Ishikawa (cell line): ENCODE data around the gene SLC12A7.
A peak's percentile ranks its signal among the peaks of the same experiment; 100 is the strongest.

Source experiments
- CEBPB ChIP-seq: IDR thresholded peaks from 2 replicates; pipeline ENCODE4 v1.6.1; 2012
- CREB1 ChIP-seq: IDR thresholded peaks from 2 replicates; pipeline ENCODE4 v1.6.1; 2012; ENCODE audit warnings: low read depth
- EGR1 ChIP-seq: IDR thresholded peaks from 2 replicates; pipeline ENCODE4 v1.6.1; 2012
- EP300 ChIP-seq: IDR thresholded peaks from 2 replicates; pipeline ENCODE4 v1.6.1; 2012; ENCODE audit warnings: borderline replicate concordance
- FOXM1 ChIP-seq: IDR thresholded peaks from 2 replicates; pipeline ENCODE4 v1.6.1; 2012; ENCODE audit warnings: low read depth, borderline replicate concordance
- NFIC ChIP-seq: IDR thresholded peaks from 2 replicates; pipeline ENCODE4 v1.6.1; 2012
- RAD21 ChIP-seq: IDR thresholded peaks from 2 replicates; pipeline ENCODE4 v1.6.1; 2012; ENCODE audit warnings: low read depth
- TAF1 ChIP-seq: IDR thresholded peaks from 2 replicates; pipeline ENCODE4 v1.6.1; 2012; ENCODE audit warnings: low read depth, mild to moderate bottlenecking
- TCF12 ChIP-seq: IDR thresholded peaks from 2 replicates; pipeline ENCODE4 v1.6.1; 2012; ENCODE audit warnings: low read depth
- TEAD4 ChIP-seq: IDR thresholded peaks from 2 replicates; pipeline ENCODE4 v1.6.1; 2012
- YY1 ChIP-seq: IDR thresholded peaks from 2 replicates; pipeline ENCODE4 v1.6.1; 2012; ENCODE audit warnings: low read depth
- ZBTB7A ChIP-seq: IDR thresholded peaks from 2 replicates; pipeline ENCODE4 v1.6.1; 2012; ENCODE audit warnings: low read depth
- TF ChIP-seq, protein P1 (sequence below): IDR thresholded peaks from 2 replicates; pipeline ENCODE4 v1.6.1; 2012; ENCODE audit warnings: low read depth, mild to moderate bottlenecking
- TF ChIP-seq, protein P2 (sequence below): IDR thresholded peaks from 2 replicates; pipeline ENCODE4 v1.6.1; 2012
- TF ChIP-seq, protein P3 (sequence below): IDR thresholded peaks from 2 replicates; pipeline ENCODE4 v1.6.1; 2012

The SLC12A7 gene

DNA sequence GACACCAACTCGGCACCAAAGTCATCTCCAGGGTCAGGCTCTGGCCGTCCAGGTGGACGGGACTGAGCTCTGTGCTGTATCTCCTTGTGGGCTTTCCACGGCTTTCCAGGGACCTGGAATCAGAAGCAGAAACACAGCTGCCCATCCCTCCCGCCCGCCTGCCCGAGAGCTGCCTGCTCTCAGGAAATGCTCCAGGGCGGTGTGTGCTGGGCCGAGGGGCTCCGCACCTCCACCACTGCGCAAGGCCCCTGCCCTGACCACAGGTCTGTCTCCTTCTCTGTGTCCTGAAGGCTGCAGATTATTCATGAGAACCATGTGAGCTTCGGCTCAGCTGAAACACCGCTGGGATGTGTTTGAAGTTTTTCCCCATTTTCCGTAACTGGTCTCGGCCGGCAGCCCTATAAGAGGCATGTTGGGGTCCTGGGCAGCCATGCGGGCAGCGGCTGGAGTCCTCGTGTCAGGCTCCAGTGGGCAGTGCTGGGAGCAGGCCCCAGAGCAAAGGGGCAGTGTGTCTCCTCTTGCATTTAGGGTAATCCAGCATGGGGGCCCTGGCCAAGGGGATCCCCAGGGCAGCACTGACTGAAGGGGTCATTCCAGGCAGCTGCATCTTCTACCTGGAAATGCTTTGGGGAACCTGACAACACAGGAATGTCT lies 80.4 kb downstream of the SLC12A7 start:
- TF ChIP-seq, protein P1, sequence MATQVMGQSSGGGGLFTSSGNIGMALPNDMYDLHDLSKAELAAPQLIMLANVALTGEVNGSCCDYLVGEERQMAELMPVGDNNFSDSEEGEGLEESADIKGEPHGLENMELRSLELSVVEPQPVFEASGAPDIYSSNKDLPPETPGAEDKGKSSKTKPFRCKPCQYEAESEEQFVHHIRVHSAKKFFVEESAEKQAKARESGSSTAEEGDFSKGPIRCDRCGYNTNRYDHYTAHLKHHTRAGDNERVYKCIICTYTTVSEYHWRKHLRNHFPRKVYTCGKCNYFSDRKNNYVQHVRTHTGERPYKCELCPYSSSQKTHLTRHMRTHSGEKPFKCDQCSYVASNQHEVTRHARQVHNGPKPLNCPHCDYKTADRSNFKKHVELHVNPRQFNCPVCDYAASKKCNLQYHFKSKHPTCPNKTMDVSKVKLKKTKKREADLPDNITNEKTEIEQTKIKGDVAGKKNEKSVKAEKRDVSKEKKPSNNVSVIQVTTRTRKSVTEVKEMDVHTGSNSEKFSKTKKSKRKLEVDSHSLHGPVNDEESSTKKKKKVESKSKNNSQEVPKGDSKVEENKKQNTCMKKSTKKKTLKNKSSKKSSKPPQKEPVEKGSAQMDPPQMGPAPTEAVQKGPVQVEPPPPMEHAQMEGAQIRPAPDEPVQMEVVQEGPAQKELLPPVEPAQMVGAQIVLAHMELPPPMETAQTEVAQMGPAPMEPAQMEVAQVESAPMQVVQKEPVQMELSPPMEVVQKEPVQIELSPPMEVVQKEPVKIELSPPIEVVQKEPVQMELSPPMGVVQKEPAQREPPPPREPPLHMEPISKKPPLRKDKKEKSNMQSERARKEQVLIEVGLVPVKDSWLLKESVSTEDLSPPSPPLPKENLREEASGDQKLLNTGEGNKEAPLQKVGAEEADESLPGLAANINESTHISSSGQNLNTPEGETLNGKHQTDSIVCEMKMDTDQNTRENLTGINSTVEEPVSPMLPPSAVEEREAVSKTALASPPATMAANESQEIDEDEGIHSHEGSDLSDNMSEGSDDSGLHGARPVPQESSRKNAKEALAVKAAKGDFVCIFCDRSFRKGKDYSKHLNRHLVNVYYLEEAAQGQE, result no peak
- TF ChIP-seq FOXM1, result no peak

DNA sequence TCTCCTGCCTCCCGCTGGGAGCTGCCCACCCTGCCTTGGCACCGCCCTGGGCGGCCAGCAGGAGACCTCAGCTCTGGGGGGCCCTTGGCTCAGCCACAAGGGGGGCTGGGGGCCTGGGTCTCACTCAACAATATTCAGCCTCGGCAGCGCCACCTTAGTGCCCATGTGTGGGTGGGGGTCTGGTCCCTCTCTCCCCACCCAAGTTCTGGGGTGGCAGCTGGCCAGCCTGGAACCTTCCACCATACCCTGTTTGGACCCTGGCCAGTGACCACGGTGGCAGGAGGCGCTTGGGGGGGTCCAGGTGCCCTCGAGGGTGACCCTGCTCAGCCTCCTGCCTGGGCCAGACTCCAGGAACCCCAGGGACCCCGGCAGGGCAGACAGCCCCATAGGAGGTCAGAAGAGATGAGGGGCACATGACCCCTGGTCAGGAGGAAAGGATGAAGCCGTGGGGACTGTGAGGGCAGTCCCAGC lies 81.0 kb downstream of the SLC12A7 start:
- TF ChIP-seq, protein P2, sequence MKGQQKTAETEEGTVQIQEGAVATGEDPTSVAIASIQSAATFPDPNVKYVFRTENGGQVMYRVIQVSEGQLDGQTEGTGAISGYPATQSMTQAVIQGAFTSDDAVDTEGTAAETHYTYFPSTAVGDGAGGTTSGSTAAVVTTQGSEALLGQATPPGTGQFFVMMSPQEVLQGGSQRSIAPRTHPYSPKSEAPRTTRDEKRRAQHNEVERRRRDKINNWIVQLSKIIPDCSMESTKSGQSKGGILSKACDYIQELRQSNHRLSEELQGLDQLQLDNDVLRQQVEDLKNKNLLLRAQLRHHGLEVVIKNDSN, result no peak
- peak; percentile 55; the same call in 1 of the 2 replicates for TF ChIP-seq ZBTB7A

DNA sequence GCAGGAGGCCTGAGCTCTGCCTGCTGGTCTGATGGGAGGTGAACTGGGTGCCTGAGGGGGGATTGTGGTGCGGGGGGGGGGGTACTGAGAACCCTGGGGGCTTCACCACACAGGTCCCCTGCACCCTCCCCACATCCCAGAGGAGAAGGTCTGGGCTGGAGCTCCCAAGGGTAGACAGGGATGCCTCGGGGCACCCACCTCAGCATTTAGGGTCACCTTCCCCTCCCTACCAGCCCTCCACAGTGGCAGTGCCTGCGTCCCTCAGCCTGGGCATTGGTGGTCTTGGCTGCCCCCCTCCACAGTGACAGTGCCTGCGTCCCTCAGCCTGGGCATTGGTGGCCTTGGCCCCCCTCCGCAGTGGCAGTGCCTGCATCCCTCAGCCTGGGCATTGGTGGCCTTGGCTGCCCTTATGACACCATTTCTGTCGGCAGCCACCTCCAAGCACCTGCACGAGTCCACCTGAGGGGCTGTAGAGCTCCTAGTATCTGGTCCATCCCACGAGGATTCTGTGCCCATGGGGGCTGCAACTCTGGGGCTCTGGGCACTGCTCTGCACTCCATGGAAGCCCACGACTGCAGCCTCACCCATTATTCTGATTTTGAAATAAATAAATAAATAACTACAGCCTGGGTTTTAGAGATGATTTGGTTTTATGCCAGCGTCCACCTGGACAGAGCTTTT lies 81.8 kb downstream of the SLC12A7 start:
- TF ChIP-seq TAF1 (no peak), FOXM1 (no peak), YY1 (no peak), CREB1 (no peak), TEAD4 (no peak), EGR1 (no peak), CEBPB (no peak), EP300 (no peak), TCF12 (no peak), NFIC (no peak), ZBTB7A (no peak), RAD21 (no peak)
- TF ChIP-seq, protein P2, result no peak
- TF ChIP-seq, protein P1, result no peak
- TF ChIP-seq, protein P3, sequence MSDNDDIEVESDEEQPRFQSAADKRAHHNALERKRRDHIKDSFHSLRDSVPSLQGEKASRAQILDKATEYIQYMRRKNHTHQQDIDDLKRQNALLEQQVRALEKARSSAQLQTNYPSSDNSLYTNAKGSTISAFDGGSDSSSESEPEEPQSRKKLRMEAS, result no peak

DNA sequence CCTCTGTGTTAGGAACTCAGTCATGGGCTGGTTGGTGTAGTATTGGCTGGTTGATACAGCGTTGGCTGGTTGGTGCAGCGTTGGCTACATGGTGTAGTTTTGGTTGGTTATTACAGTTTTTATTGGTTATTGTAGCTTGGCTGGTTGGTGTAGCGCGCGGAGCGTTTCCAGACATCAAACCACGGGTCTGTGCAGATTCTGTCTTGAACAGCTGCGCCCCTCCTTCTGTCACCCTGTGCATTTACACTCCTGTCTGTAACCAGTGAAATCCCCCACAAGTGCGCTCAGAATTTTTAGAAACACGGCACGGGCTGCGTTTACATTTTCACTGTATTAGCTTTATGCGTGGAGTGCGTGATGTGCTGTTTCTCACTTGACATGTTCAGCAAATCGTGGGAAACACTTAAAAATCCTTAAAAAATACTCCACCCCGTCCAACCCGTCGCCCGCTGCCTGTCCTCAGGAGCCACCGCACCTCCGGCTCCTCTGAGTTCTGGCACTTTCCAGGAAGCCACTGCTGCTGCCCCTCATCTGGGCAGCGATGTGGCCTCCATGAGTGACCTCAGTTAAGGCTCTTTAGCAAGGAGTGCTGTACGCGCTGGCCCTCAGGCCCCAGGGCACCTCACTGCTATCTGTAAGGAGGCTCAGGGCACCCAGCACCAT lies 82.5 kb downstream of the SLC12A7 start:
- TF ChIP-seq, protein P3, result no peak
- TF ChIP-seq, protein P1, result no peak
